OCI-M2 (cell line): ENCODE results near the gene CDC45.

ENCODE experiments used
- DNase-seq: peaks from one replicate; lab custom pipeline; 2025; ENCODE audit not compliant: unreplicated experiment; lab: John Stamatoyannopoulos, UW

Gene CDC45

DNA sequence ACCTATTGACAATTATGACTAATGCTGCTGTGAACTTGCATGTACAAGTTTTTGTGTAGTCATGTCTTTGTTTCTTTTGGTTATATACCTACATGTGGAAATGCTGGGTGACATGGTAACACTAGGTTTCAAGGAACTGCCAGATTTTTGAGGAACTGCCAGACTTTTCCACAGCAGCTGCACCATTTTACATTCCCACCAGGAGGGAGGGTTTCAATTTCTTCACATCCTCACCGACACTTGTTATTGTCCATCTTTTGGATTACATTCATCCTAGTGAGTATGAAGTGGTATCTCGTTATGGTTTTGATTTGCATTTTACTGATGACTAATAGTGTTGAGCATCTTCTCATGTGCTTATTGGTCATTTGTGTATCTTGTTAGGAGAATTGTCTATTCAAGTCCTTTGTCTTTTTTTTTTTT is 31.2 kb downstream of the CDC45 start:
- DNase-seq: no peak

DNA sequence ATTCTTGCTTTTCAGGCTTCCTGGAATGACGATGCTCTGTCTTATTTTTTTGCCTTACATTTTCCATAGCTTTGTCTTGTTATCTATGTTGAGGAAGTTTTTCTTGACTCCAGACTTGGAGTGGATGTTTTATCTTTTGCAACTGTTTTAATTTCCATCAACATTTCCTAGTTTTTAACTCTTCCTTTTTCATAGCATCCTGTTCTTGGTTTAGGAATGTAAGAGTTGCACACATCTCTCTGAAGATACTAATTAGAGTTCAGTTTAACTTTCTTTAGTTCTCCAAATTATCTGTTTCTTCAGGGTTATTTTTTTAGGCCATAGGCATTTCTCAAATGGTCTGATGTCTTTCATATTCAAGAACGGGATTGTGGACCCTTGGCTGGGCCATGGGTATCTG is 34.1 kb downstream of the CDC45 start:
- DNase-seq: no peak

GRCh38 chr22:19514831-19515565 is 35.3 kb downstream of the CDC45 start:
- no peak for DNase-seq

DNA sequence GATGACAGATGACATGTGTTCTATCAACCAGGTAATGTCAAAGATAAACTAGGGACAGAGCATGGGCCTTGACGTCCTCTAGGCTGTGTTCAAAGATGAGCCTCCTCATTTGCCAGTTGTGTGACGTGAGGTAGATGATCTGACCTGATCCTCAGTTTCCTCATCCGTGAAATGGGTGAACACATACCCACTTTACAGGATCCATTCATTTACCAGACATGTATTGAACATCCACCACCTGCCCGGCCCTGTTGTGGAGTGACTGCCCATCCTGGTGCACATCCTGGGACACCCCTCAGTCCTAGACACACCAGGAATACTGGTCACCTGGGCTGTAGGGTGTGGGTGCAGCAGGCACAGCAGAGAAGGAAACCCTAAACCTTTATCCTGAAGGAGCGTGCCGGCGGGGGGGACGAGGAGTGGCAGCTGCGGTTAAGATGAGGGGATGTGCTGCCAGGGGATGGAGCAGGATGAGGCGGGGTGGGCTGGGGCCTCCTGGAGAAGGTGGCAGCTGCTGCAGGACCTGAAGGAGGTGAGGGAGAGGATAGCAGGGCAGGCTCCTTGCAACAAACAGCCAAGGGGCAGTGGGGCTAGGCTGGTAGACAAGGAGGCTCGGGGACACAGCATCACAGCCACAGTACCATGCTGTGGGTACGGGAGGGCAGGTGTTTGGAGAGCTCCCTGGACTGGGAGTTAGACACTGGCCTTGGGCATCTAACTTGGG is 36.1 kb downstream of the CDC45 start:
- no peak for DNase-seq

GRCh38 chr22:19516378-19517170 is 36.9 kb downstream of the CDC45 start:
- no peak for DNase-seq

DNA sequence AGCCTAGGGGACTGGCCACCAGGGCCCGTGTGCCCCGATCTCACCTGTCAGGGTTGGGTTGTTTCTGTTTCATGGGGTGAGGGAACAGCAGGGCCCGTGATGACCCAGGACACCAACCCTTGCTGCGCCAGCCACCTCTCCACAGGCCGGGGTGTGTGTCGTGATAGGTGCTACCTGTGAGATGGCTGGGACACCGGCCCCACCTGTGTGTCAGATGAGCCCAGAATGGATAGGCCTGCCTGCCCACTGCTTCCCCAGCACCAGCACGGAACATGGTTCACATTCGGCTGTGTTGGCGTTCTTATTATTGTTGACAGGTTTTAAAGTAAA is 37.4 kb downstream of the CDC45 start:
- no peak for DNase-seq

- DNase-seq: no peak
Observed at GRCh38 chr22:19517919-19518611, 38.3 kb downstream of the CDC45 start.

DNA sequence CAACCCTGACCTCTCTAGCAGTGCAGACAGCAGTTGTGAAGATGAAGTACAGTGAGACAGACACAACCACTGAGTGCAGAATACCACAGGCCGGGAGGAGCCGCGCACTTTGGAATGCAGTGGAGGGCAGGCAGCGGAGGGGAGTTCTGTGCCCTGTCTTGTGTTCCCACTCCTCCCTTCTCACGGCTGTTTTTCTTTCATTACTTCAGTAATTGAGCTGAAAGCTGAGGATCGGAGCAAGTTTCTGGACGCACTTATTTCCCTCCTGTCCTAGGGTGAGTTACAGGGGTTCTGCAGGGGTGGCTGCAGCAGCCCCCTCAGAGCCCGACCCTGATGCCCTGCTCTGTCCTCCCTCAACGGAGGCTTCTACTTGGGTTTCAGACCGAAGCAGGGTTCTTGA is 38.9 kb downstream of the CDC45 start:
- no peak for DNase-seq

- no peak for DNase-seq
Observed at GRCh38 chr22:19519041-19519926, 39.6 kb downstream of the CDC45 start.

DNA sequence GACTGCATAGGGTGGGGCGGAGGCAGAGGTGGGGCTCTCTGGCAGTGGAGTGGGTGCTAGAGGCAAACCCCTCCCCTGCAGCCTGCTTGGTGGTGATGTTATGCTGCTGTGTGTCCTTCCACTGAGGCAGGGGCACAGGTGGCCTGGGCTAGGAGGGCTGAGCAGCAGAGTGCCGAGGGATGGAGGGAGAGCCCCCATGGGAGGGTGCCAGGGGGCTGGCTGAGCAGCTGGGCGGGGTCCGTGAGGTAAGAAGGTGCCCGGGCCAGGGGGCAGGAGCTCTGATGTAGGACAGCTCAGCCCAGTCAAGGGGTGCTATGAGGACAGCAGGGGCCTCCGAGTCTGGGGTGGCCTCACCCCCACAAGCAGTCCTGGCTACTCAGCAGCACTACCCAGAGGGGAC is 40.3 kb downstream of the CDC45 start:
- no peak for DNase-seq

DNA sequence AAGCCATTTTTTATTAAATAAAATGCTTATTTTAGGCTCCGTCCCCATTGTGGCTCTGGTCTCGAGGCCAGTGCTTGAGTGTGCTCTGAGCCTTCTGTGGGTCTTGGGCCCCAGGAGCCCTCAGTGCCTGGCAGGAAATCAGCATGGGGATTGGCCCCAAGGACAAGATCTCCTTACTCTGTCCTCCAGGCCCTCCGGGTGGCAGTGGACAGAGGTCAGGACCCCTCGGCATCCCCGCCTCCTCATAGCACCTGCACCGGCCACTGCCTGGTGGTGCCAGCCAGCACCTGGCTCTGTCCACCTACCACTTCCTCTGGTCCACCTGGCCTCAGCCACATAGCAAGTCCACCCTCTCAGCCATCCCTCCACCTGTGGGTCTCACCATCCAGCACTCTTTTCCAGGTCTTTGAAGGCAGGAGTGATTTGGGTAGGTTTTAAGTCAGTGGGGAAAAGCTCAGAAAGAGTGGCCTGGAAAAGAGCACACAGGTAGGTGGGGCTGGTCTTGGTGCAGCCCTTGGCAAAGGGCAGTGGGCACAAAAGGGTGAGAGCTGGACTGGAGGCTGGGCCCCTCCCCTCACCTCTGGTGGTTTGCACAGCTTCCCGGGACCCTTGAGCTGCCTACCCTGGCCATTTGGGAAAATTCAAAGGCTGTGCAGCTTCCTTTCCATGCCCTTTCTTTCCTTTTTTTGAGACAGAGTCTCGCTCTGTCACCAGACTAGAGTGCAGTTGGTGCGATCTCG is 41.0 kb downstream of the CDC45 start:
- DNase-seq: no peak

GRCh38 chr22:19522190-19522880 is 42.6 kb downstream of the CDC45 start:
- DNase-seq: no peak

GRCh38 chr22:19522881-19523239 is 43.1 kb downstream of the CDC45 start:
- DNase-seq: no peak

GRCh38 chr22:19523240-19524169 is 43.8 kb downstream of the CDC45 start:
- no peak for DNase-seq

GRCh38 chr22:19524170-19525115 is 44.7 kb downstream of the CDC45 start, which contains the start of gene CLDN5:
CLDN5 (minus strand) TSS chr22:19524410; CDS start chr22:19524255, 155 bp downstream.
- no peak for DNase-seq

GRCh38 chr22:19525116-19525660 is 45.5 kb downstream of the CDC45 start:
- no peak for DNase-seq

- DNase-seq: no peak
Observed at GRCh38 chr22:19525666-19526065, 45.9 kb downstream of the CDC45 start.
